ENCODE results near the gene CD276.
"Not testable (repeated sequence)": the region's sequence is repeated elsewhere in the genome, so short reads cannot be mapped to it uniquely, and the experiment has no call there.

CD276 gene

DNA sequence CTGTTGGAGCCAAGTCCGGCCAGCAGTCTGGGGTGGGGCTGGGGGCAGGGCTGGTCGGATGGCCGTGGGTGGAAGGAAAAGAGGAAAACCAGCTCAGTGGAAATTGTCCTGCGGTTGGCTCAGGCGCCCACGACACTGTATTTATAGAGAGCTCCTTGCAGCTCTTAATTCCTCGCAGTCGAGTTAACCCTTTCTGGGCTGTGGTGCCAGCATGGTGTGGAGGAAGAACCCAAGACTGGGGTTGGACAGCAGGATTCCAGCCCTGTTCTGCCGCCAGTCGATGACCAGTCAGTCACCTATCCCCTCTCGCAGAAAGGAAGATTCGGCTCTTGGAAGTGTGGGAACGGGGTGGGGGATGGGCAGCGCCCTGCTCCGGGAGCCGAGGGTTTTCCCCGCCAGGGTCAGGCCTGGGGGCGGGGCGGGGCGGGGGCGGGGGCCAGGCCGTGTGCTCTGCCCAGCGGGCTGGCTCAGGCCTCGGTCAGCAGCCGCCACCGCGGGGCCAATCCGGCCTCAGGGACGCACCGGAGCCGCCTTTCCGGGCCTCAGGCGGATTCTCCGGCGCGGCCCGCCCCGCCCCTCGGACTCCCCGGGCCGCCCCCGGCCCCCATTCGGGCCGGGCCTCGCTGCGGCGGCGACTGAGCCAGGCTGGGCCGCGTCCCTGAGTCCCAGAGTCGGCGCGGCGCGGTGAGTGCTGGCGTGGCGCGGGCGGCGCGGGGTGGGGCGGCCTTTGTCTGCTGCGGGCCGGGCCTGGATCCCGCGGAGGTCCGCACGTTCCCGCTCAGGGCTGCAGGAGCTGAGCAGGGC lies at the start of gene CD276:
Gene CD276, plus strand, starts transcription at position 607 of the 804 bp plus-strand sequence. CDS start 15,257 bp downstream, outside the sequence.
- DNase-seq (ENCODE audit: low read depth in 3 of 3), result no peak

DNA sequence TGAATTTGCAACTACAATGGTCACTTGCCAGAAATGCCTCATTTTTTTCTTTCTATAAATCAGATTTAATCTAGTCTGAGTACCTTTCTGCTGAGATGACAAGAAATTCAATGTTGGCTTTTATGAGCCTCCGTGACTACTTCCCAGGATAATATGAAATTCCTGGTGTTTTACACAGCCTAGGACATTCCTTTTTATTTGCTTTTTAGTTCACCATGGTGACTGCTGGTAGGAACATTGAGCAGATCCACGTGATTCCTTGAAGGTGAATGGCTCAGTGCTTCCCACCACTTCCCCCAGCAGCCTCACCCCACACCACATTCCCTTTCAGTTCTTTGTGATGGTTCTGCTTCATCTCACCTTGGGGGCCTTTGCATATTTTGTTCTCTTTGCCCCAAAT lies 46.7 kb upstream of the CD276 start:
- no peak for DNase-seq (ENCODE audit: low read depth in 3 of 3)

DNA sequence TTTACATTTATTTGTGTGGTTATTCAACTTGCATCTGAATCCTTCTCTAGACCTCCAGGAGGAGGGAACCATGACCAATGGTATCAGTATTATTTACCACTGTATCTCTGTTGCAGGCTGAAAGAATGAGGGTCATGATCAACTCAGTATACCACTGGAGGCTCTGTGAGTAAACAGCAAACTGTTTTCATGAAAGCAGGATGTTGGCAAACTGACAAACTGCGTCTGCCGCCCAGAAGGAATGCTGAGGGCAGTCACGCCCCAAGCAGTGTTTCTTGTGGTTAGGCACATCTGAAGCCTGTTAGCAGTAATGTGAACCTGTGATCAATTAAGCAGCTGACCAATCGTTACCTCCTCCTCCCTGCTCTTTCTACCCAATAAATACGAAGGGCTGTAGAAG lies 44.7 kb upstream of the CD276 start:
- DNase-seq (ENCODE audit: low read depth in 3 of 3), result not testable (repeated sequence)

DNA sequence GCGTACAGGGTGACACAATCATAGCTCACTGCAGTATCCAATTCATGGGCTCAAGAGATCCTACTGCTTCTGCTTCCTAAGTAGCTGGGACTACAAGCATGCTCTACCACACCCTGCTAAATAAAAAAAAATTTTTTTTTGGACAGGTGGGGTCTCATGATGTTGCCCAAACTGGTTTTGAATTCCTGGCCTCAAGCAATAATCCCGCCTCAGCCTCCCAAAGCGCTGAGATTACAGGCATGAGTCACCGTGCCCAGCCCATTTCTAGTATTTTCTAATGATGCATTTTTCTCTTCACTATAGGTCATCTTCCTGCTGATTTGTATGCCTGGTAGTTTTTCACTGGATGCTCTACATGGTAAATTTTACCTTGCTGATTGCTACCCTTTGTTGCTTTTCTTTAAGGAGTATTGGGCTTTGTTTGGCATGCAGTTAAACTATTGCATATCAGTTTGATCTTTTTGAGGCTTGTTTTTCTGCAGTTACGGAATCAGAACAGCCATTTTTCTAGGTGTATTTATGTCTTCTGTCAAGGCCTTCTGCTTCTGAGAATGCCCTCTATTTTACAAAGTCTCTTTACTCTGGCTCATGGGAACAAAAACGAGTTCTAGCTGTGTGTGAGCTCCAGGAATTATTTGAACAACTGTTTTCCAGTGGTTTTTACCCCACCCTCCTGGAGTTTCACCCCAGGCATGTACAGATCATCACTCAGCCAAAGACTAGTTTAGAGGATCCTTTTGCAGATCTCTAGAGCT lies 36.7 kb upstream of the CD276 start:
- no peak for DNase-seq (ENCODE audit: low read depth in 3 of 3)

DNA sequence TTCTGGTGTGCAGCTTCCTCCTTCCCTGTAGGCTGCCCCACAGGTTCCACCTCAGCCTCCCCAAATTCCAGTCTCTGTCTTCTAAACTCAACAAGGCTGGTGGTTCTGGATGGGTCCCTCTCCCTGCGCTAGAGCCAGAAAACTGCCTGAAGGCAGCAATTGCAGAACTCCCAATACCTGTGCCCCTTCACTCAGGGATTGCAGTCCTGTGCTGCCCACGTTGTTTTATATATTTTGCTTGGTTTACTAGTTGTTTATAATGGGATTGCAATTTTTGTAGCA lies 36.2 kb upstream of the CD276 start:
- DNase-seq (ENCODE audit: low read depth in 3 of 3), result no peak

DNA sequence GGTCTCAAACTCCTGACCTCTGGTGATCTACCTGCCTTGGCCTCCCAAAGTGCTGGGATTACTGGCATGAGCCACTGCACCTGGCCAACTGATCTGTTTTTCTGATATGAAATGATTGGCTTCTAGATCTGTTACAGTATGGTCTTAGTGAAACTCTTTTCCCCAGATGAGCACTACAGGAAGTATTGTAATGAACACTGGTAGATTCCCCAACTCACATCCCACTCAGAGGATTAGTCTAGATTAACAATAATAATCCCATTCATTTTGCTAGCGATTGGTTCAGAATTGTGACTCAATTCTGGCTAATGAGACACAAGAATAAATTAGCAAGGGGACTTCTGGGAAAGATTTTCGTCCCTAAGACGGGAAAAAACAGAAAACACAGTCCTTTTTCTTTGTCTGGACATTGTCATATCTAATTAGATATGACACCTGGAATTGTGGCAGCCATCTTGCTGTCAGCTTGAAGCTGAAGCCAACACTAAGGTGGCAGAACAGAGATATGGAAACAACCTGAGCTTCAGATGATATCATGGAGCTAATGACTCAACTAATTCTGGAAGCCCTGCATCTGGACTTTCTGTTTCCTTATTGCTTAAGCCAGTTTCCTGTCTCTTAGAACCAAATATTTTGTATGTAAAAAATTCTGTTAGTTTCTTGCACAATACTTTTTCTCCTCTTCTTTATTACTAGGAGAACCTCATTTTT lies 33.6 kb upstream of the CD276 start:
- no peak for DNase-seq (ENCODE audit: low read depth in 3 of 3)

DNA sequence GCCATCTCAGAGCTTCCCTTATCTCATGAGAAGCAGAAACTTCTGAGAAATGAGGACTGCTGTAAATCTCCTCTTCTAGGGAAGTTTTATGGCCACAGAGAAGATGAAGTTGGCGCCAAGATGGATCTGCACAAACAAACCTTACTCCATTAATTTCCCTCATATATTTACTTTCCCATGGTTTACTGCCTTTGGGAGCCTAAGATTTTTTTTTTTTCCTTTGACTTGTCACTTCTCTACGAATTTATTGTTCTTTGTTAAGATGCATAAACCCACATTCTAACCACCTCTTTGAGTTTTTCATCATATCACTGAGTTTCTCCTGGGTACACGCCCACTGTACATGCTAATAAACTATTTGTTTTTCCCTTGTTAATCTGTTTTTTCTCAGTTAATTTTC lies 29.5 kb upstream of the CD276 start:
- no peak for DNase-seq (ENCODE audit: low read depth in 3 of 3)

DNA sequence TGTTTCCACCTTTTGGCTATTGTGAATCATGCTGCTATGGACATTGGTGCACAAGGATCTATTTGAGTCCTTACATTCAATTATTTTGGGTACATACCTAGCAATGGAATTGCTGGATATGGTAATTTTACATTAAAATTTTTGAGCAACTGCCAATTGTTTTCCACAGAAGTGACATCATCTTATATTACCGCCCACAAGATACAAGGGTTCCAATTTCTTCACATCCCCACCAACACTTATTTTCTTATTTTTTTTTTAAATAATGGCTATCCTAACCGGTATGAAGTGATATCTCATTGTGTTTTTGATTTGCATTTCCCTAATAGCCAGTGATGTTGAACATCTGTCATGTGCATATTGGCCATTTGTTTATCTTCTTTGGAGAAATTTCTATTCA lies 28.5 kb upstream of the CD276 start:
- no peak for DNase-seq (ENCODE audit: low read depth in 3 of 3)

DNA sequence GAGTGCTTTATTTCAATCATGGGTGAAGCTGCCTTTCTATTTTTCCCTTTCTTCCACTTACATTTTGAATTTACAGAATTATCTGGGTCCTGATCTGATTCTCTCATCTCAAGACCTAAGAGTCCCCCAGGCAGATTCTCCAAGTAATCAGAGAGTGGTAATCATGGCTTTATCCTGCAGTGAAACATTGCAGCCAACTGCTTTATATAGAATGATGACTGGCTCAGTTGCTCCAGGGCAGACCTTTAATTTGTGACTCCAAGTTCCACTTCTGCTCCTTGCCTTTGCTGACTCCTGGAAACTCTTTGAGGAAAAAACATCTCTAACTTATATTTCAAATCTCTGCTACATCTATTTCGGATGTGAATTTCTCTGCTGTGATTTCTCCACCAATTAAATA lies 25.5 kb upstream of the CD276 start:
- no peak for DNase-seq (ENCODE audit: low read depth in 3 of 3)

DNA sequence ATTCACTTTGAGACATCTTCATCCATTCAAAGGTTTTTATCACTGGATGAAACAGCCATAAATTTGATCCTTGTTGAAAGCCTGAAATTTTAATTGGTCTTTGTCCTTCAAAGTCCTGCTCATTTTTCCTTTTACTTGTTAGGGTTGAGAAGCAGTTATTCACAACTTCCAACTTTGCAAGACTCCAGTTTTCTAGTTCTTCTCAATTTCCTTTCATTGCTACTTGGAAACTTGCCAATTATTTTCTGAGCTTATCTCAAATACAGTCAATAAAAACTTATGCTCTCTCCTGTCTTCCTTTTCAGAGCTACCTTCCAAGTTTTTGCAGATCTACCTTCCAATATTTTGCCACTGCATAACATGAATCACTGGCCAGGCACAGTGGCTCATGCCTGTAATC lies 23.7 kb upstream of the CD276 start:
- no peak for DNase-seq (ENCODE audit: low read depth in 3 of 3)

DNA sequence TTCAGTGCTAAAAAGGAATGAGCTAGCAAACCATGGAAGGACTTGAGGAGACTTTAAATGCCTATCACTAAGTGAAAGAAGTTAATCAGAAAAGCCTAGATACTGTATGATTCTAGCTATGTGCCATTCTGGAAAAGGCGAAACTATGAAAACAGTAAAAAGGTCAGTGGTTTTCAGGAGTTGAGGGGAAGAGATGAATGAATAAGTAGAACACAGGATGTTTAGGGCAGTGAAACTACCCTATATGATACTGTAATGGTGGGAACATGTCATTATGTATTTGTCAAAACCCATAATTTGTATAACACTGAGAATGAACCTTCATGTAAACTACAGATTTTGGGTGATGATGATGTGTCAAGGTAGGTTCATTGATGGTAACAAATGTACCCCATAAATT lies 9.6 kb upstream of the CD276 start:
- DNase-seq (ENCODE audit: low read depth in 3 of 3), result no peak

DNA sequence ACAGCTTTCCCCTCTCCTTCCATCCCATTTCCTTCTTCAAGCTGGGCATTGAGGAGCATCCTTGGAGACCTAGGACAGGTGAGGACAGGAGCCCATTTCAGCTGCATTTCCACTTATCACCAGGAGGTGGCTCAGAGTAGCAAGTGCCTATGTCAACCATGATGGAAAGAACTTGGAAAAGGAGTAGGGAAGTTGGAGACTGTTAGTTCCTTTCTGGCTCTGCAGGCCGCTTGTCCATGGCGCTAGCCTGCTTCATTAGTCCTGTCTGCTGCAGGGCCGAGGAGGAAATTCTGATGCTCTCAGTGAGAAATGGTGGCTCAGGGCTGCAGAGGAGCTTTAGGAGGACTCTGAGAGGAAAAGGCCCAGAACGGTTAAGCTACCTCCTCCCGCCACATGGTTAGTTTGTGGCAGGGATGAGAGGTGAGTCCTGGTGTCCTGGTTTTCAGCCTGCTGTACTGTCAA lies 7.0 kb upstream of the CD276 start:
- DNase-seq (ENCODE audit: low read depth in 3 of 3), result peak in 2 of 3 experiments; percentile 15 to 24

DNA sequence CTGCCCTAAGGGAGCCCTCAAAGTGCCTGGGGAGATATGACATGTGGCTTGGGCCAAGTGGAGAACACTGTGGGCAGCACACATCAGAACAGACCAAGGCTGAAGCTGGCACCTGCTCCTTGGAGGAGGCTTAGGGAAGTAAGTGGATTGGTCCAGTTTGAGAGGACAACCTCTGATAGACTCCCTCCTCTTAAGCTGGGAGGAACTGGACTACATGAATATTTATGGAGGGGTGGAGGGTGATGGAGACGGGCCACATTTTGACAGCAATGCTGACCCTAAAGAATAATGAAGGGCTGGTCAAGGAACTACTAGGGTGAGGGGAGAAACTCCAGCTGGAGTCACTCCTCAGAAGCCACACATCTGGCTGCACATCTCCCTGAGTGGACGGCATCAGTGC lies 6.5 kb upstream of the CD276 start:
- no peak for DNase-seq (ENCODE audit: low read depth in 3 of 3)

DNA sequence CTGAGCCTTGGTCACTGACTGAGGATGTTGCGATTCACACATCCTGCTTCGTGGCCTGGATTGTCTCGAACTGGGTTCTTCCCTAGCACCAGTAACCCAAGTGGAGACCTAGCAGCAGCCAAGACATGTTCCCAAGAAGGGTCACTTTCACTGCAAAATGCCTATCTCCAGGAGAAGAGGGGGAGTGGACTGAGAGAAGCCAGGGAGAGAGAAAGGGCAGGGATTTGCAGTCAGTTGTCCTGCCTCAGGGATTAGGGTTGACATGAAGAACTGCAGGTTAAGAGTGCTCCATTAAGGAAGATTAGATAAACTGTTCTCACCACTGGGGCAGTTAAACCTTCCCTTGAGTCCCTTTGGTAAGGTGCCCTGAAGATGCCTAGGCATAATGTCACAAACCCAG lies 5.7 kb upstream of the CD276 start:
- DNase-seq (ENCODE audit: low read depth in 3 of 3), result no peak

DNA sequence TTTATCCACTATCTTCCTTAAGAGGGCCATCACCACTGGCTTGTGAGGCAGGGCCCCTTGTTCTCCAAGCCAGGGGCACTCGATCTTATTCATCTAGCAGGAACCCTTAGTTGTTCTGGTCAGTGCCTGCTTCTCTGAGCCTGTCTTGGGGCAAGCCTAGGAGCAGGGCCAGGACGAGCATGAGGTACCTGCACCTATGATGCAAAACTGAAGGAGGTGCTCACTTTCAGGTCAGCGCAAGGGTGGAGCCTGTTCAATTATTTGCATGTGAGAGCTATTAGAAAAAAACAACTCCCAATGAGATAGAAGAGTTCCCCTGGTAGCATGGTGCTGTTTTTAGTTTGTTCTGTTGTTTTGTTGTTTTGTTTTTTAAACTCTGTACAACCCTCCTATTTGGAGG lies 5.0 kb upstream of the CD276 start:
- DNase-seq (ENCODE audit: low read depth in 3 of 3), result no peak

DNA sequence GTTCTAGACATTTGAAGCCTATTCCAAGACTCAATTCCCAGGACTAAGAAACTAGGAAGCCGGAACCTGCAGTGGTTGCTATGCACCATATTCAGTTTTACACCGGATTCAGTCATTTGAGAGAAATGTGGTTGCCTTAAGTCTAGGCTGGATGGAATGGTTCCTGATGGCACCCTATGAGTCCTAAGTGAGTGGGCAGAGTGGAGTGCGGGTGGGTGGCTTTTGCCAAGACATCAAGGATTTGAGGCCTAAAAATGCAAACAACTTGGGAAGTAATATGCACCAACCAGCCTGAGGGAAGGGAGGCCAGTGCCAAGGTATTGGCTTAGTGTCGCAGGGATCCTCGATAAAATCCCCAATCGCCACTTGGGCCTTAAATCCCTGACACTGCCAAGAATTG lies 4.2 kb upstream of the CD276 start:
- no peak for DNase-seq (ENCODE audit: low read depth in 3 of 3)

DNA sequence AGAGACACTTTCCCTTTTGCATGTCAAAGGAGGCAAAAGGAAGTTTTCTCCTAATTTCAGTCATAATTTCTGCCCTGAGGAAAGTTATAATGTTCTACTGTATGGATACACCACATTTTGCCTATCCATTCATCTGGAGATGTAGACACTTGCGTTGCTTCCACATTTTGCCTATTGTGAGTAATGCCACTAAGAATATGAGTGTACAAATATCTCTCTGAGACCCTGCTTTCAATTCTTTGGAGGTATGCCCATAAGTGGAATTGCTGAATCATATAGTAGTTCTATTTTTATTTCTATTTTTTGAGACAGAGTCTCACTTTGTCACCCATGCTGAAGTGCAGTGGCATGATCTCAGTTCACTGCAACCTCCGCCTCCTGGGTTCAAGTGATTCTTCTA lies 3.6 kb upstream of the CD276 start:
- DNase-seq (ENCODE audit: low read depth in 3 of 3), result no peak

DNA sequence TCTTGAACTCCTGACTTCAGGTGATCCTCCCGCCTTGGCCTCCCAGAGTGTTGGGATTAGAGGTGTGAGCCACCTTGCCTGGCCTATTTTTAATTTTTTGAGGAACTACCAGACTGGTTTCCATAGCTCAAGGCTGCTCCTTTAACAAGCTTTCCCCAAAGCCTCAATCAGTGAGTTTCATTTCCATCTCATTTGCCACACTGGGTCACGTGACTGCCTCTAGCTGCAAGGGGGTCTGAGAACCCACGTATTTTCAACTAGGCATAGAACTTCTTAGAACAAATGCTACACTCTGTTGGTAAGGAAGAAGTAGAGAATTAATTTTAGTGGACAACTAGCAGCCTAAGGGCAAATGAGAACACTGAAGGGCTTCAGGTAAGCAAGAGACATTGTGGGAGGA lies 3.1 kb upstream of the CD276 start:
- DNase-seq (ENCODE audit: low read depth in 3 of 3), result no peak

DNA sequence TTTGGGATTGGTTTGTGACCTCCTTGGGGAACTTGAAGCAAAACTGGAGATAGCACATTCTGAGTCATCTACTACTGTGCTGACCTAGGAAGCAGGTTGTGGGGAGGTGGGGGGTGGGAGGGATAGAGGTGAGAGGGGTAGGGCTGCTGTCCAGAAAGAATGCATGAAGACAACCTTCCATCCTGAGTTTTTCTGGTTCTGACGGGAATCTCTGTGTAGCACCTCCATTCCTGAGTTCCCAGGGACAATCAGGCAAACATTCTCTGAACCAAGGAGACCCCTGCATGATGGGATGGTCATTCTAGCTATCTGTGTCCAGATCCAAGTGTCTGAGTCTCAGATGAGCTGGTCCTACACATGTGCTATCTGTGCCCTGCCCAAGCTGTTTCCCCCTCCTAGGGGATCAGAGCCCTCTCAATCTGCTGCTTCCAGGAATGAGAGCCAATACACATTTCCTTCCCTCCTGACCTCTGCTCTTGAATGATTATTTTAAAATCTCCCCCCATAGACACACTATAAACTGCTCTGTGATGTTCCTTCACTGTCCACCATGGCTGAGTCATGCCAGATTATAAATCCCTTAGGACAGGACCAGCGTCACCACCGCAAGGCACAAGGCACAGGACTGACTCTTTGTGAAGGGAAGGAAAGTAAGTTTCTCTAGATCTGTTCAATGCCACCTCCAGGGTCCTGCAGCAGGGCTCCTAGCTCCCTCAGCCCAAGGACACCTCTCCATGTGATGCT lies 2.2 kb upstream of the CD276 start:
- DNase-seq (ENCODE audit: low read depth in 3 of 3), result no peak

DNA sequence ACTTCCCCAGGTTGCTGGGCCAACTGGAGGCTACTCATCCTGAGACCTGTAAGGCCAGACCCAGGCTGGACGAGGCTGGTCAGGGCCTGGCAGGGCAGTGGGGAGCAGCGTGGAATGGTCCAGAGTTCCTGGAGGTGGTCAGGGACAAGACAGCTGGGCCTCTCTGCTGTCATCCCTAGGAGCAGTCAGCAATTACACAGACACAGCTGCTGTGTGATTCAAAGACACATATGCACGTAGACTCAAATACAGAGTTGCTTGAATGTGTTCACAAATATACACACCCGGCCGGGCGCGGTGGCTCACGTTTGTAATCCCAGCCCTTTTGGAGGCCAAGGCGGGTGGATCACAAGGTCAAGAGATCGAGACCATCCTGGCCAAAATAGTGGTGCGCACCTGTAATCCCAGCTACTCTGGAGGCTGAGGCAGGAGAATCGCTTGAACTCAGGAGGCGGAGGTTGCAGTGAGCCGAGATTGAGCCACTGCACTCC lies 1.5 kb upstream of the CD276 start:
- no peak for DNase-seq (ENCODE audit: low read depth in 3 of 3)

DNA sequence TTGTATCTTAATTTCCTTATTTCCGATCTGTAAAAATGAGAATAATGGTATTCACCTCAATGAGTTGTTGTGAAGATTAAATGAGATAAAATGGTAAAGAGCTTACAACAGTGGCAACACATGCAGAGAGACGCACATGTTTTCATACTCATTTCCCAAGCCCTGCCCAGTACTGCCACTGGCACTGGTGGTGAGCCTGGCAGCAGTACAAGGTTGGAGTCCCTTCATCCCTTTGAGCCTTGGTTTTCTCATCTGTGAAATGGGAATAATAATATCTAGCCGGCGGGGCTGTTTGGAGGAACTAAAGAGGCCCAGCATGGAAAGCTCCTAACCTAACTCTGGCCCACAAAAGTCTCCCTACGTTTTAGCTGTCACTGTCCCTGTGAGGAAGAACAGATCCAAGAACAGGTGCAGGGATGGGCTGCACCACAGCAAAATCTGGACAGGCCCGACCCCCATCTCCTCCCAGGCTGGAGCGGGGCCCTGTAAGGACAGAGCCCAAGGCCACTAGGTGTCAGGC lies 866 bp upstream of the CD276 start:
- DNase-seq (ENCODE audit: low read depth in 3 of 3), result no peak
